Psoas muscle (tissue), 8 donors: ENCODE results near the gene HES7. TPM values are rescaled to one million over a fixed set of nuclear protein-coding genes. Genes with fewer than 3 reads are reported as not detected.

ENCODE experiments used
- ATAC-seq, 4 donors: fragments of 200-7000 bp; cut with Tn5 transposase; one replicate each; pipeline ENCODE4 v1.9.1; 2020; ENCODE audit warnings: moderate library complexity in 3 of 4, mild to moderate bottlenecking in 2 of 4
- DNase-seq, 2 donors: peaks; one replicate each; pipeline ENCODE4 v3.0.0-alpha.2; 2020
- H3K27ac ChIP-seq: fragments of 200-600 bp; one replicate; pipeline ENCODE4 v1.8.0; 2022
- H3K27me3 ChIP-seq, 3 donors: fragments of 200-600 bp in 1 of 3; one replicate each; pipeline versions ENCODE4 v1.6.1 to v1.8.0; 2013 to 2022; ENCODE audit warnings: low read length in 2 of 3, mild to moderate bottlenecking in 2 of 3, moderate library complexity in 1 of 3; ENCODE audit not compliant: insufficient read depth in 3 of 3
- H3K36me3 ChIP-seq, 2 donors: fragments of 200-600 bp in 1 of 2; one replicate each; pipeline versions ENCODE4 v1.6.1 to v1.8.0; 2013 to 2022; ENCODE audit warnings: low read depth in 1 of 2, mild to moderate bottlenecking in 1 of 2, moderate library complexity in 1 of 2; ENCODE audit not compliant: insufficient read depth in 1 of 2
- H3K4me1 ChIP-seq: fragments of 200-600 bp; one replicate; pipeline ENCODE4 v1.8.0; 2022
- H3K4me3 ChIP-seq: fragments of 200-600 bp; one replicate; pipeline ENCODE4 v1.8.0; 2022; ENCODE audit warnings: mild to moderate bottlenecking
- H3K9me3 ChIP-seq: fragments of 200-600 bp; one replicate; pipeline ENCODE4 v1.8.0; 2022
- CTCF ChIP-seq: fragments of 200-600 bp; IDR thresholded peaks from one replicate; pipeline ENCODE4 v1.8.0; 2022; ENCODE audit warnings: antibody characterized with exemption
- WGBS, 3 donors: extraction: QIAGEN DNeasy Blood & Tissue Kit; methylation state at CpG; one replicate each; pipeline versions ENCODE4 v1.1.6 to v1.1.7; 2013; 5-methylcytosine and 5-hydroxymethylcytosine counted together
- intact Hi-C, 2 donors: fragments of 100-400 bp; cut with DNase I; formaldehyde crosslinking; loops; one replicate each; pipeline versions ENCODE4 v1.11.0 to v1.14.2; 2022
- polyA plus RNA-seq, 3 donors: library from polyadenylated mRNA; stranded (reverse); fragments of 200-250 nt; gene quantifications; one replicate each; pipeline ENCODE4 v1.2.3, GENCODE V29; 2013
- total RNA-seq, 4 donors: library from RNA; stranded (reverse); fragmentation: NEBNext Ultra II Directional in 2 of 4; extraction: Animal tissue kit (Norgen Biotek cat#: 25700) in 2 of 4; gene quantifications; one replicate each; pipeline versions ENCODE4 v1.2.1 to v1.2.4, GENCODE V29; 2021 to 2023
- donor health status: healthy with polysubstance abuse.
- donor health status: DM: no; HTN: no; CAD: no; lungs with moderate emphysema.
- donor health status: Bipolar disorder and iron deficiency.
- donor health status: healthy.
- donor health status: DM: yes; HTN: yes; CAD: no.
- donor health status: DM: no; HTN: no; CAD: no.
- donor health status: DM: no; HTN: no; CAD: no.
- donor health status: DM: yes; HTN: yes; CAD: no.

HES7 gene
- total and polyA plus RNA-seq, 7 donors, result 0.10 to 0.30 TPM; not detected in 5

GRCh38 chr17:8161289-8162232, 37.7 kb upstream of the HES7 start:
- peak; percentile 34 to 55 for DNase-seq
- peaks cover 38% of the 10 kb centered on the region for H3K4me1 ChIP-seq
- ATAC-seq, result peak in 2 of 4 donors; percentile 4 to 6
- H3K36me3 ChIP-seq, result peaks cover 0 to 26% of the 10 kb centered on the region in 2 donors
- peak overlapping the region; percentile 99 for H3K4me3 ChIP-seq
- no peaks in the 10 kb centered on the region for H3K9me3 ChIP-seq
- intact Hi-C loops, result no loop called here
- no peaks in the 10 kb centered on the region for H3K27me3 ChIP-seq
- peak overlapping the region; percentile 100 for H3K27ac ChIP-seq
- WGBS, 3 donors, result 37 to 48% (median 41%) methylated on average over 18 to 19 of the region's 19 CpGs
- TF ChIP-seq CTCF, result no peak

DNA sequence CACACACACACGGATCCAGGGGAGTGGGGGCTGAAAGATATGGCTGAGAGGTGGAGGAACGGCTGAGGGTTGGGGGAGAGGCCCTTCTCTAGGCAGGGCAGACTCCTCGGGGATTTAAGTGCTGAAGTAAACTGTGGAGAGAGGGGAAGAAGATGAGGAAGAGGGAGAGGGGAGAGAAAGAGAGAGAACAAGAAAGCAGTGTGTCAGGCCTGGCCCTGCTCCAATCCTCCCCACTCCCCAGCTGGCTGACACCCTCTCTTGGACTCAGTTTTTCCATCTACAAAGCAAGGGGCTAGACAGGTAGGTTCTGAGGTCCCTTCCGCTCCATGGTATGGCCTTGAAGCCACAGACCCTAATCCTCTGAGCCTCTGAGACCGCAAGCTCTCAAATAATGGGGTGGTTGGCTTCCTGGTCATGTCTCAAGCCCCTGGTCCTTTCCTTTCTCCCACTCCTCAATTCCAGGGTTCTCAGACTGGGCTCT, 36.9 kb upstream of the HES7 start:
- H3K36me3 ChIP-seq, result peaks cover 0 to 26% of the 10 kb centered on the region in 2 donors
- no peaks in the 10 kb centered on the region for H3K9me3 ChIP-seq
- intact Hi-C loops, result no loop called here
- H3K27ac ChIP-seq, result peak overlapping the region; percentile 100
- ATAC-seq, result no peak
- H3K4me3 ChIP-seq, result peak overlapping the region; percentile 99
- DNase-seq, result peak in 1 of 2 donors; percentile 12
- 54 to 67% (median 64%) methylated on average over 3 to 5 of the region's 5 CpGs for WGBS, 3 donors
- H3K4me1 ChIP-seq, result peaks cover 38% of the 10 kb centered on the region
- H3K27me3 ChIP-seq, result no peaks in the 10 kb centered on the region
- TF ChIP-seq CTCF, result no peak

GRCh38 chr17:8160224-8160577, 36.3 kb upstream of the HES7 start:
- Histone ChIP-seq H3K27ac (peak overlapping the region; percentile 100), H3K4me1 (peaks cover 38% of the 10 kb centered on the region), H3K27me3 (no peaks in the 10 kb centered on the region), H3K9me3 (no peaks in the 10 kb centered on the region), H3K4me3 (no peak overlapping the region), H3K36me3 (peaks cover 0 to 26% of the 10 kb centered on the region in 2 donors)
- intact Hi-C loops, result no loop called here
- WGBS, 3 donors, result 49 to 78% (median 55%) methylated on average over 3 to 4 of the region's 4 CpGs
- ATAC-seq (no peak), DNase-seq (peak in 1 of 2 donors; percentile 1)
- no peak for TF ChIP-seq CTCF

DNA sequence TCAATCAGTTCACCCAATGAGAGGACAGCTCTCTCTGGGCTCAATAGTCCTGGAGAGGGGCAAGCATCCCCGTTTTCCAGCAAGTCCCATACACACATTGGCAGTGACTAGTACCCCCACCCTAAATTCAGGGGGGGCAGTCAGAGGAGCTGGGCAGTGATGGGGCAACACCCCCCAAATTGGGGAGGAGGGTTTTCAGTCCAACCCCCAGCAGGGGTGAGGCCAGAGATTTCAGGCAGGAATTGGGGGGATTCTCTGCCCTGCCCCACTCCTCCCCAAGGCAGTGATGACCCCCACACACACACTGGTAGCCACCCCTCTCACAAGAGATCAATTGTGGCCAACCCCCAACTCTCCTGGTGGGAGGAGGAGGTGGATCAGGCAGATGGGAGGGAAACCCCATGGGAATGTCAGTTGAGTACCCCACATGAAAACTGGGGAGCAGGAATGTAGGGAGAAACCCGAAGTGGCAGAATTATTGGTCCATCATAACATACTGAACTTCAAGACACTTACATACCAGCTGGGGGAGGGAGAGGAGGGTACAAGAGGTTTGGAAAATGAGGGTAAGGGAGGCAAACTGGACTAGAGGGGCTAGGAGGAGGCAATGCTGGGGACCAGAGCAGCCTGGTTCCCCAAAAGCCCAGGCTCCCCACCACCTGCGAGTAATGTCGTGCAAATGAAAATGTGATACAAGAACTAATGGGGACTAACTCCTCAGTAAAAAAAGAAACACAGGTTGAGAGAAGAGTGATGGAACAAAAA, 35.7 kb upstream of the HES7 start:
- Histone ChIP-seq H3K27me3 (no peaks in the 10 kb centered on the region), H3K36me3 (peaks cover 0 to 26% of the 10 kb centered on the region in 2 donors), H3K4me1 (peaks cover 33% of the 10 kb centered on the region), H3K9me3 (no peaks in the 10 kb centered on the region), H3K4me3 (no peak overlapping the region), H3K27ac (peak overlapping the region; percentile 100)
- 64 to 77% (median 65%) methylated on average over 4 of the region's 4 CpGs for WGBS, 3 donors
- intact Hi-C loops, result loop anchor here in 1 of 2 donors (2.0 kb wide), 2 partner anchors 21 to 65 kb away; no protein-coding TSS in a partner anchor
- ATAC-seq (no peak), DNase-seq (peak in 1 of 2 donors; percentile 12)
- no peak for TF ChIP-seq CTCF
